NCI-H526 (cell line): ENCODE measurements around the gene UAP1L1.

Experiments
- DNase-seq, 2 experiments: peaks; one replicate each; lab custom pipeline; 2025; lab: John Stamatoyannopoulos, UW

The UAP1L1 gene

DNA sequence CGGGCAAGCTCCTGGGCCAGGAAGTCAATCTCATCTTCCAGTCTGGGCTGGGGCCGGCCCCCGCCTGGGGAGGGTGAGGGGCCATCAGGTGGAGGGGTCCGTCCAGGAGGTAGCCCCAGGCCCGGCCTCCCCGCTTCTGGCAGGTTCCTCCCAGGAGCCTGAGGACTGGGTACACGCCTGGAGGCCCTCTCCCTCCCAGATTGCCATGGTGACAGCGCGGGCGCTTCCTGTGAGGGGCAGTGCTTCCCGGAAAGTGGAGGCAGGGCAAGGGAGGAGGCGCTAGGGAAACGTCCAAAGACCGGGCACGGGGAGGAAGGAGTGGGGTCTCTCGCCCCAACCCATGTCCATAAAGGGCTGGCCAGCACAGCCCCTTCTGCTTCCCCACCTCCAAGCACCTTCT is 36.2 kb upstream of the UAP1L1 start:
- no peak for DNase-seq

DNA sequence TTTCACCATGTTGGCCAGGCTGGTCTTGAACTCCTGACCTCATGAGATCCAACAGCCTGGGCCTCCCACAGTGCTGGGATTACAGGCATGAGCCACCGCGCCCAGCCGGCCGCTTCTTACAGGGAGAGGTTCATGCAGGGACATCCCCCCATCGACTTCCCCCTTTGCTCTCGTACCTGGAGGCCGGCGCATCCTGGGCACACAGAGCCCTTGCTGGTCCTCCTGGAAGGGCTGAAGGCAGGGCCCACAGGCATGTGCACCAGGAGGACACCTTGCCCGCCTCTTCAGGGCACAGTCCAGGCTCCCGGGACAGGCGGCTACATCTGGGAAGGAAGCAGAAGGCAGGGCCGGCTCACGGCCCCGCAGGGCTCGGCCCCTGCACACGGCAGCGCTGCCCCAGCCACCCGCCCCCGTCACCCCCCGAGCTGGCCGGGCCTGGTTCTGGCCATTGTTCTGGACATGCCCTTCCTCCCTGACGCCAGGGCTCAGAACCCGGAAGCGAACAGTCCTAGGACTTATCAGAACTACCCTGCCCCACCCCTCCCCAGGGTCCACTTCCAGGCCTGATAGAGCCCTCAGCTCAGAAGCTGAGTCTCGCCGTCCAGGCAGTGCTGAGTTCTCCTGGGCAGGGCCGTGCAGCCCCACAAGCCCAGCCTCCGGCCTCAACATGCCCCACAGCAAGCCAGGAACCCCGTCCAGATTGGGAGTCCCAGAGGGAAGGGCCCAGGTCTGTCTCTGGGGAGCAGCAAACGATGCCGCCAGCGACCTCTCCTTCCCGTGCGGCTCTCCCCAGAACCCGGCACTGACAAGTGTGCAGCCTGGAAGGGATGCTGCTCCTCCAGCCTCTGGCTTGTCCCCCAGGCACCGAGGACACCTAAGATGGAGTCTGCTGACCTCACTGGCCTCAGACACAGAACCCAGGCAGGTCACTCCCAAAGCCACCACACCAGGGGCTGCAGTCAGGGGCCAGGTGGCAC is 34.3 kb upstream of the UAP1L1 start:
- no peak for DNase-seq

DNA sequence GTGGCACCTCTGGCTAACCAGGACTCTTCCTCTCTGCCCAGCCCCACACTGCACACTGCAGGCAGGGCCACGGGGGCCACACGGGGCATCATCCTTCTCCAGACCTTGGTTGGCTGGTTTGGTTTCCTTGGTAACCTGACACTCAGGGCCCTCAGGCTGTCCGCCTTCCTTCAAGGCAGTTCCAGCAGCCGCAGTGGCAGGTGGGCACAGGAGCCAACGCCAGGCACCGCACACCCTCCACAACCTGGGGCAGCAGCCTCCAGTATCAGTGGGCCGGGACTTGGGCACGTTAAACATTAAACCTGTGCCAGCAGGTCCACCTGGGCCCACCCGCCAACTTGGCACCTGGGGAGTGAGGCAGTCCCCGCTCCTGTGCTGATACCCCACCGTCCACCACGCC is 33.3 kb upstream of the UAP1L1 start:
- no peak for DNase-seq

DNA sequence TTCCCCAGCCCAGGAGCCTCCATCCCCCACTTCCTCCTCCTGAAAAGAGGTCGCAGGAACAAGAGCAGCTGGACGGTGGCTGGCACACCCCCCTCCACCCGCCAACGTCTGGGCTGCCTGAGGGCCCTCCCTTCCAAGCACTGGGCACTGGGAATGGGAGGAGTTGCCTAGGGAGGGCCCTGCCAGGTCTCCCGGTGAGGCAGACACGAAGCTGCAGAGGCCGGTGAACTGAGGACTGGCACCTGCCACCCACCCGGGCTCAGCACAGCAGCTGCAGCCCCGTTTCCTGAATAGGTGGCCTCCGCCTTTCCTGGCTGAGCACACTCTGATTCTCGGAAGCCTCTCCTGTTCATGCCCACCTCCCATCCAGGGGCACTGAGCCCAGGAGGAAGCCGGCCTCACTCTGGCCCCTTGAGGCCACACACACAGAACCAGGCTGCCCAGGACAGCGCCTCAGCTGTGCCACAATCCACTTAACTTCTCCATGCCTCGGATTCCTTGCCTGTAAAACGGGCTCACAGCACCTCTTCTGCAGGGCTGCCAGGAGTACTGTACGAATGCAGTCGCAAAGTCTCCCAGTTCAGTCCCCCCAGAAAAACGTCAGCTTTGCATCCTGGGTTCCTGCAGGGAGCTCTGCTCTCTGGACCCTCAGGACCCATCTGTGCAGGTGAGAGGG is 32.7 kb upstream of the UAP1L1 start:
- peak; percentile 17 to 56 for DNase-seq

DNA sequence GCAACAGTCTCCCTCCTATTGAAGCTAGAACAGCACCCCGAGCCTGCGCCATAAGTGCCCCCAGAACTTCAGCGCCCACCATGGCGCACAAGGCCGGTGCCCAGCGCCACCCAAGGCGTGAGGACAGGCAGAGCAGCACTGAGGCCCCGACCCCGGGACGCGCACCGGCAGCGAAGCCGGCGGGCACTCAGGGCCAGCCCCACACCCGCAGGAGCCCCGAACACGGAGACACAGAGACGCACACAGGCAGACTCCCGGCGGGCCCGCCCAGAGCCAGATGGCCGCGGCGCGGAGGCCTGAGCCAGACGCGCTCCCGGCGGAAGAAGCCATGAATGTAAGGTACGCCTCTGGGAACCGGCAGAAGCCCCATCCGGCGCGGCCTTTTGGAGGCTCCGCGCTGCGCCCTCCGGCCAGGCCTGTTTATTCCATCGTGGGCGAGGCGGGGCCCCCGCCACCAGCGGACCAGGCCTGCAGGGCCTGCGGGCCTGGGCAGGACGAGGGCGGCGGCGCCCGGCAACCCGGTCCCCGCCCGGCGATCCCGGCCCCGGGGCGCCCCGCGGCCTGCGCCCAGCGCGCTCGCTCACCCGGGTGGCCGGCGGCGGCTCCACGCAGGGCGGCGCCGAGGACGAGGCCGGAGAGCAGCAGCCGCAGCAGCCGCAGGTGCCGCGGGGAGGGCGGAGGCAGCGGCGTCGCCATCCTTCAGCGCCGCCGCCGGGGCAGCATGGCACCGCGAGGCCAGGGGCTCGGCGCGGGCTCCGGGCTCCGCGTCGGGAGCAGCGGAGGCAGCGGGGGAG is 31.8 kb upstream of the UAP1L1 start:
- DNase-seq = peak in 1 of 2 experiments; percentile 41

DNA sequence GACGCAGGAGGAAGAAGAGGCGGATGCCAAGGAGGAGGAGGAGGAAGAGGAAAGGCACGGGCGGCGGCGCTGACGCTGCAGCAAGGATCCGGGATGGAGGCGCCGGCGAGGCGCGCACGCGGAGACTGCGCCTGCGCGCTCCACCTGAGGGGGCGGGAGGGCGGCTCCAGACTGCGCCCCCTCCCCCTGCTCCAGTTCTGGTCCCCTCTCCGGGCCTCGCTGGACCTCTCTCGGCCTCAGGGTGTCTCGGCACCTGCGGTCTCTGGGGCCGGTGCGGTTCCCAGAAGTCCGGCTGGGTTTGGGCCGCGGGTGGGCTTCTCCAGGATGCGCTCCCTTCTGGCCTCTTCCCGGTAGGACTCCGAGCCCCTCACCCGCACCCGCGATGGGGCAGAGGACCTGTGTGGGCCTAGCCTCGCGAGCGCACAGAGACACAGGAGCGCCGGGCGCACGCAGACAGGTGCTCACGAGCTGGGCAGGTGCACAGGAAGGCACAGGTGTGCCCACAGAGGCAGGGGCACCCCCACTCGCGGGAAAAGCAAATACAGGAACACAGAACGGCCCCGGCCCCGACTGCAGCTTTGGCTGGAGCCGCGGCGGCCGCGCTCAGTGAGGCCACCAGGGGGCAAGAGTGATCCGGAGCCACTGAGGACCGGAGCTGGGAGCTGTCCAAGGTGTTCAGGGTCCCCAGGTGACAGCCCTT is 31.1 kb upstream of the UAP1L1 start, which contains the start of gene NPDC1:
Gene NPDC1, minus strand, starts transcription at position 90 of the 700 bp plus-strand sequence. CDS start 188 bp downstream, outside the sequence.
- DNase-seq = peak; percentile 24 to 79

DNA sequence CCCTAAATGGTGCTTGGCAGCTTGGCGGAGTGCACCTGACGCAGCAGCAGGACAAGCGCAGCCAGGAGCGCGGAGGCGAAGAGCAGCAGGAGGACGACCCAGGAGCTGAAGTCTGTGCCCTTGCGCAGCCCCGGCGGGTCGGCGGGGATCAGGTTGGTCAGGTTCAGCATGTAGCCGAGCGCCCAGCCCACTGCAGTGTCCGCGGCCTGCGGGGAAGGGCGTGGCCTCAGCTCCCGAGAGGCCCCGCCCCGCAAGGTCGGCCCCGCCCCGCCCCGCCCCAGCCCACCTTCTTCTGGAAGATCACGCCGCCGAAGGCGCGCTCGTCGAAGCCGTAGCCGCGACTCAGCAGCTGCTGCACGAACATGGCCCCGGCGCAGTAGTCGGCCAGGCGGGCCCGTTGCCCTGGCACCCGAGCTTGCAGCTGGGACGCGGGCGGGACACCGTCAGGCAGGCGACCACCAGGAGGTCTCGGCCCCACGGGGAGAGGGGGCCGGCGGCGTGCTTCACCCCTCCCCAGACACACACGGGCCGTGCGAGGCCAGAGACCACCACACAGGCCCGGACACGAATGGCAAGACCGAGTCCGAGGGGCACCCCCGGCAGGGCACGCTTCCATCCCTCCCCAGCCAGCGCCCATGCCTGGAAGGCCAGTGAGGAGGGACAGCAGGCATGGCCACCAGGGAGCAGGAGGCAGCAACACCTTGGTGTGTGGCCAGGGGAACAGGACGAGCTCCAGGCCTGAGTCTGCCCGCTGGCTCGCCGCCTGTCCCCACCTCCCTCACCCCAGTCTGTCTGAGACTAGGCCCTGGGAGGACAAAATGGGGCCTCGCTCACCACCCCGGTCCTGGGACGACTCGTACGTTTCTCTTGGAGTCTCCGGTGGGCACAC is 28.4 kb upstream of the UAP1L1 start:
- DNase-seq = peak in 1 of 2 experiments; percentile 75

DNA sequence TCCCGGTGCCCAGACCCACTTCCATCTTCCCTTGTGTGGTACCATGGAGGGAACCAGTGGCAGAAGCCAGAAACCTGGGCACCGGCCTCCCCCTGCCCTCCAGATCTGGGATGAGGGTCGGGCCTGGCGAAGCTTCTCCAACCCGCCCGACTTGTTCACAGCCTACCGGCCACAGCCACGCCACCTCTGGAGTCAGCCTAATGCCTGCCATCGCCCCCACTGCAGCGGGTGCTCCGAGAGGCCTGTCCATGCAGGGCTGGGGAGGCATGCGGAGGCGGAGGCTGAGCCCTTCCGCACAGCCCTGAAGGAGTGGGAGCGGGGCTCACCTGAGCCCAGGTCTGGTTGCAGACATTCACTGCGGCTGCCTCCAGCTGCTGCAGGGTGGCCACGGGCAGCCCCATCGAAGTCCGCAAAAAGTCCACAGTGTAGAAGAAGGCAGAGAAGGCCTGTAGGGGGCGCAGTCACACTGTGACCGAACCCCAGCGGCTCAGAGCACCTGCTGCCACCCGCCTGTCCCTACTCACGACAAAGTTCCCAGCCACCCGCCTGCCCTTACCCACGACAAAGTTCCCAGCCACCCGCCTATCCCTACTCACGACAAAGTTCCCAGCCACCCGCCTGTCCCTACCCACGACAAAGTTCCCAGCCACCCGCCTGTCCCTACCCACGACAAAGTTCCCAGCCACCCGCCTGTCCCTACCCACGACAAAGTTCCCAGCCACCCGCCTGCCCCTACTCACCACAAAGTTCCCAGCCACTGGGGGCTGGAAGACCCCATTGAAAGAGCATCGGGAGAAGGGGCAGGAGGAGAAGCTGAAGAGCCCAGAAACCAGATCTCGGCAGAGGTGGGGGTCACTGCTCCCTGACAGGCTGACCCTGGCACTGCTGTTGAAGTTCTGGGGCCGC is 27.5 kb upstream of the UAP1L1 start:
- DNase-seq = peak in 1 of 2 experiments; percentile 81

DNA sequence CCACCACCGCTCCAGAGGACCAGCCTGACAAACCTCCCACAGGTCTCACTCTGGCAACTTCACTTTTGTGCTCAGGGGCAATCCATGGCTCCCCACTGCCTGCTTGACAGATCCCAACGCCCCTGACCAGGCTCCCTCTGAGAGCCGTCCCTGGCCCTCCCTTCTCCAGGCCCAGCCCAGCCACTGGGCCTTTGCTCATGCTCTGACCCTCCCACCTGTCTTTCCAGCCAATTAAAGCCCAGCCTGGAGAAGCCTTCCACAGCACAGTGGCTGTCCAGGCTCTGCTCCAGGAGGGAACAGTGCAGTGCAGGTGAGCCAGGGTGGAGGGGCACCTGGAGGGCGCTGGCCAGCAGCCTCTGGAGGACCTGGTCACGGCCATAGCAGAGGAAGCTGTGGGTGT is 26.7 kb upstream of the UAP1L1 start:
- DNase-seq = peak in 1 of 2 experiments; percentile 25

DNA sequence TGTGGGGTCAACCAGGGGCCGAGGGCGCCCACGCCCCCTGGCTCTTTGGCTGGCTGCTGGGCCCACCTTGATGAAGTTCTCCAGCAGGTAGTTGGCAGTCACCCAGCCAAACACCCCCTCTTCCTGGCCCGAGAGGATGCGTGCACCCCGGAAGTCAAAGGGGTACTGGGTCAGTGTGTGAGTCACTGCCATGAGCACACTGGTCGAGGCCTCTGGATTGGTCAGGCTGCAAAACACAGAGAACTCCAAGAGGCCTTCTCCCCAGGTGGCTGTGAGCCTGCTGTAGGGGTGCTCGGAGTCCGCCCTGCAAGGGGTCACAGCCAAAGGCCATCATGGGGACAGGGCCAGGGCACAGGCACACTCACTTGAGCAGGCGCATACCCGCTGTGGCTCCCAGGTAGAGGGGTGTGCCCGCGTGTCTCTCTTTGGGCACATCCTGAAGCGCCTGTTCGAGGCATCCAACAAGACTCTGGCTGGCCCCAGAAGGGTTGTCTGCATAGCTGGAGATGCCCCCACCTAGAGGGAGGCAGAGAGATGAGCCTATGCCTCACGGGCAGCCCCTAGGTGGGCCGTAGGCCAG is 26.1 kb upstream of the UAP1L1 start:
- no peak for DNase-seq

DNA sequence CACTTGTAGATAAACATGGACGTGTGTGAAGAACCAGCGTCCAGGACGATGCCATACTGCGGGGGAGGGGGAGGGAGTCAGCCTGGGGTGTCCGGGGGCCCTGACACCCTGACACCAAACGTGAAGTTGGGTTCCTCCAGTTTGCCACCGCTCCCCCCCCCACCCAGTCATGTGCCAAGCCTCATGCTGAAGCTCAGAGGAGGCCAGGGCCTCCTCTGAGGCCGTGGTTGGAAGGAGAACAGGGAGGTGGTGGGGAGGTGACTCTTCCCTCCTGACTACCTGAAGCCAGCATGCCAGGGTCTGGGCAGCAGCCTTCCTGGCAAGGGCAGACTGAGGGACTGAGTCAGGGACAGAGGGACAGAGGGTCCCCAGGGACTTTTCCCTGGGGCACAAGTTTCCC is 25.0 kb upstream of the UAP1L1 start:
- DNase-seq = no peak

DNA sequence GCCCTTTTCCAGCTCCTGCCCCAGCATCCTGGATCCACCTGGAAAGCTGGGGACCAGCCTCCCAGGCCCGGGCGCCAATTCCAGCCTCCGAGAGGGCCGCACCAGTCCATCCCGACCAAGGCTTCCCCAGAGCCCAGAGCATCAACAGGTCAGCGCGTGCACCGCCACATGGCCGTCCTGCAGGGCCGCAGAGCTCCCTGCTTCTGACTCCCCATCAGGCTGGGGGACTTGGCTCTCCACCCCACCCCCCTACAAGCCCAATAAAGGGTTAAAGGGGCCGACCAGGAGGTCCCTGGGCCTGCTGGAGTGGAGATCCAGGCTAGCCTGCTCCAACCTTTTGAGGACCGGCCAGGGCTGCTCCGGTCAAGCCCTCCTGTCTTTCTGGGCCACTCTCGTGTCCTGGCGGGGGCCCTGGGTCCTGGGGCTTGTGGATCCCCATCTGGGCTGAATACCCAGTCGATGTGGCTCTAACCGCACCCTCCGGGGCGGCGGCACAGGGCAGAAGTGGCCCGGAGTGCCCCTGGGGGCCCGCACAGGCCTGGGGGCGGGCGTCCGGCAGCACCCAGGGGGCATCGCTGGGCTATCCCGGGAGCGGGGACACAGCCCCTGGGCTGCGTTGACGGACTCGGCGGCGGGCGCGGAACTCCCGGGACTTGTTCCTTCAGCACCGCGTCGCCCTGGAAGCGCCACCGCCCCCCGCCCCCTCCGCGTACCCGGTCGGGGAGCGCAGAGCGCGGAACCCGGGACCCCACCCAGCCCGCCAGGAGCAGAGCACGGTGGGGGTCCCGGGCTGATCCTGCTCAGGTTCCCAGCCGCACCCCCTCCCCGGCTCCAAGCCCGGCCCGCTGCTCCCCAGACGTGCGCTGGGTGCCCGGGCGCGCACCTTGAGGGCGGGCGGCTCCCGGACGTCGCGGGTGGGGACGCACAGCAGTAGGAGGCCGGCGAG is 24.0 kb upstream of the UAP1L1 start:
- DNase-seq = peak in 1 of 2 experiments; percentile 53

DNA sequence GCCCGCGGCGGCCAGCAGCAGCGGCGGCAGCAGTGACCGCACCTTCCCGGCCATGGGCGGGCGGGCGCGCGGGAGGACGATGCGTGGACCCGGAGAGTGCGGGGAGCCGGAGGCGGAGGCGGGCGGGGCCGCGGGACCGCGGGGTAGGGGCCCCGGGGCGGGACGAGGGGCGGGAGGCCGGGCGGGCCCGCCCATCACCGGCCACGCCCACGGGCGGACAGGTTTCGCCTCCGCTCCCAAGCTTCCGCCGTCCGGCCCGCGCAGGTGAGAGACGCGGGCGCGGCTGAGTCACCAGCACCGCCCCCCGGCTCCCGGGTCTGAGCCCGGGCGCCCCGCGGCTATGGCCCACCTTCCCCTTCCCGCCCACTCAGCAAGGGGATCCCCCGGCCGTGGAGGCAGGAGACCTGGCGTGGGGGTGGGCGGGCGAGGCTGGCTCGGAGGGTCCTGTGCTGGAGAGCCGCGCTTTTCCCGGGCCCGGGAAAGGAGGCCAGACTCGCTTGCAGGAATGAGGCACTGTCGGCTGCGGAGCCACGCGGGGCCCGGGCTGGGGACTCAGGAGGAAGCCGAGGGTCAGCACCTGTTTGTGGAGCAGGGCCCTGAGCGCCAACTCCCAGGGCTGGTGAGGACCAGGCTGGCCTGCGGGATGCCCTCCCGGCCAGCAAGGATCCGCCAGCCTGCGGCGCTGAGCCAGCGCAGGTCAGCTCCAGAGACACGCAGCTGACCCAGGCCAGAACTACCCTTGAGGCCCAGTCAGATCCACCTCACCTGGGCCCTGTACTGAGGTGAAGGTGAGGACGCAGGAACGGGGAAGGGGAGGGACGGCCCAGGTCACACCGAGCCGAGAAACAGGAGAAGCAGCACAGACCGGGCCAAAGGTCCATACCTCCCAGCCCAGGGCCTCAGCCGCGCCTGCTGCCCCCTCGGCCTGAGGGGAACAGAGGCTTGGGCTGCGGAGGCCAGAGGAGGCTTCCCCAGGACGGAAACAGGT is 23.1 kb upstream of the UAP1L1 start, which contains the start of gene ENTPD2:
Gene ENTPD2, minus strand, starts transcription at position 118 of the 988 bp plus-strand sequence. Its CDS starts 64 bp downstream, at position 54.
- peak in 1 of 2 experiments; percentile 74 for DNase-seq

DNA sequence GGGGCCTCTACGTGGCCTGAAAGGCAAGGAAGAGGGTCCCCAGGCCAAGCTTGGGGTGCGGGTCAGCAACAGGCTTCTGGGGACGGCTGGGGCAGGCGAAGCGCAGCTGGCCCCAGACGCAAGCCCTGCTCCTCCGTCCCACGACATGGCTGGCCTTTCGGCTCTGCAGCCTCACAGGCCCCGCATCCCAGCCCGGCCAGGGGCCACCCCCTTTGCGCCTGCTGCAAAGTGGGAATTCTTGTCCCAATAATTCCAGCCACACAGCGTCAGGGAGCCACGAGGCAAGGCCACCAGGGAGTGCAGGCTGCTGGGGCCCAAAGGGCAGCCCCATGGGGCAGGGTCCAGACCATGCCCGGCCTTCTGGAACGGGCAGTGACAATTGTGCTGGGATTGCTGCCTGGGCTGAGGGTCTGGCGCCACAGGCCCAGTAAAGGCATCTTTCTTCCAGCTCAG is 22.4 kb upstream of the UAP1L1 start:
- no peak for DNase-seq

DNA sequence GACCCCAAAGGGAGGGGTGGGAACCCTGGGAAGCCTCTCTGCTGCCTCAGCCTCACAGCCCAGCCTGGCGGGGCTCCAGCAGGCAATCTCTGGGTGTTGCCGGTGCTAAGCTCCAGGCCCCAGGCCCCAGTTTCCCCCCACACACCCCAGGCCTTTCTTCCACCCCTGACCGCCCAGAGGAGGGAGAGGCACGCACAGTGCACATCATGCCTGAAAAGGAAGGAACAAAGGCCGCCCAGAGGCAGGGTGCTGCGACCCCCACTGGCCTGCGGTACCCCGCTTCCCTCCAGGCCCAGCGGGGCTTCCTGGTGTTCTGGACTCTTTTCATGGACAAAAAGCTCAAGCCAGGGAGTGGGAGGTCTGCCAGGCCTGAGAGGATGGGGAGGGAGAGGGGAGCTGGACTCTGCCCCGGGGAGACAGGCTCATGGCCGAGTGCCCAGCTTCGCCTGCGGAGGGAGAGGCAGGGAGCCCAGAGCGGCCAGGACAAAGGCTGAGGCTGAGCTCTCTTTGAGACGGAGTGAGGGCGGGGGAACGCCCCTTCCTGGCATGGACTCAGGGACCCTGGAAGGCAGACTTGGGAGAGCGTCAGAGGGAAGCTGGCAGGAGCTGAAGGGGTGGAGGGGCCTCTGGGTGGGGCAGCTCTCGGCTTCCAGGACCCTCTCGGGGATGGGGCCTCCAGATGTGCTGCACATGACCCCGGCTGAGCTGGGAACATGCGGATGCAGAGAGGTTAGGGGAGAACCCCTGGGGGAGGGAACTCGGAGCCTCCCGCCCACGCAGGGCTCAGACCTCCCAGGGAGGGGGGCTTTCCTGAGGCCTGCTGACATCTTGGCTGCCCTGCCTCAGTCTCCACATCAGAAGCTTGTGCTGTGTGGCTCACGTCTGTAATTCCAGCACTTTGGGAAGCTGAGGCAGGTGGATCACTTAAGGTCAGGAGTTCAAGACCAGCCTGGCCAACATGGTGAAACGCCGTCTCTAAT is 21.6 kb upstream of the UAP1L1 start:
- no peak for DNase-seq
